ENCODE measurements around the gene TADA3. TPM values are rescaled to one million over a fixed set of nuclear protein-coding genes. Genes with fewer than 3 reads are reported as not detected.

TADA3 gene
- total RNA-seq, 1 experiment from 2014 or later = 85.4 TPM

DNA sequence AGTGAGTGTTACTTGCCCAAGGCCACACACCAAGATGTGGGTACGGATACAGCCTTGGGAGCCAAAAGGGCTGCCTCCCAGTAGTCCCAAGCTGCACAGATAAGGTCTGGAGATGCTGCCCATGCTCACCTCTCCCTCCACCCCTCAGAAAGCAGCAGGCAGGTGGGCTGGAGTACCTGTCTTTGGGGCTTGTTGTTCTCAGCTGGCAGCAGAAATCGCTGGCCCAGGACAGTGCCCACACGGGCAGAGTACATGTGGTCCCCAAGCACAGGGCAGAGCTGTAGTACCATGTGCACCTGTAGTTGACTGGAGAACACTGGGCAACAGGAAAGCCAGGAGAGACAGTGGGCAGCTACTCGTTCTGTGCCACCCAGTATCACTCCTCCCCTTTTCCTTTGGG lies 46.6 kb upstream of the TADA3 start:
- Histone ChIP-seq H3K36me3 (ENCODE audit: low read depth, low read length) (peaks cover 6% of the 10 kb centered on the region), H3K27me3 (ENCODE audit: low read length) (no peaks in the 10 kb centered on the region), H4K20me1 (ENCODE audit: low read length) (no peaks in the 10 kb centered on the region), H3K4me3 (ENCODE audit: low read length) (no peak overlapping the region), H3F3A (ENCODE audit: low read length, unreplicated experiment) (no peaks in the 10 kb centered on the region), H3K9me3 (ENCODE audit: low read length) (no peaks in the 10 kb centered on the region), H3K27ac (ENCODE audit: low read length) (no peak overlapping the region), H3K9me2 (replicated peaks; ENCODE audit: low read length) (no peaks in the 10 kb centered on the region), H3K79me2 (ENCODE audit: low read length) (peaks cover 14% of the 10 kb centered on the region), H3K9ac (ENCODE audit: low read length) (no peak overlapping the region), H3K4me1 (ENCODE audit: insufficient read depth, low read length) (peaks cover 8% of the 10 kb centered on the region; the same call in 1 of the 2 replicates), H3K4me2 (ENCODE audit: low read length) (no peak overlapping the region), H2AFZ (ENCODE audit: low read length) (no peak overlapping the region)
- DNase-seq = no peak
- BruUV-seq (replicated peaks) = no TSS peak
- ChIA-PET CTCF (interaction anchor here (0.6 to 1.1 kb wide), 2 partner anchors 108 to 153 kb away, joined by 3 to 5 read pairs; no protein-coding TSS in a partner anchor), POLR2A (ENCODE audit: unreplicated experiment) (no interaction called here)
- no peak for ATAC-seq
- intact Hi-C loops (cut with micrococcal nuclease) = no loop called here
- TF ChIP-seq, protein P1, sequence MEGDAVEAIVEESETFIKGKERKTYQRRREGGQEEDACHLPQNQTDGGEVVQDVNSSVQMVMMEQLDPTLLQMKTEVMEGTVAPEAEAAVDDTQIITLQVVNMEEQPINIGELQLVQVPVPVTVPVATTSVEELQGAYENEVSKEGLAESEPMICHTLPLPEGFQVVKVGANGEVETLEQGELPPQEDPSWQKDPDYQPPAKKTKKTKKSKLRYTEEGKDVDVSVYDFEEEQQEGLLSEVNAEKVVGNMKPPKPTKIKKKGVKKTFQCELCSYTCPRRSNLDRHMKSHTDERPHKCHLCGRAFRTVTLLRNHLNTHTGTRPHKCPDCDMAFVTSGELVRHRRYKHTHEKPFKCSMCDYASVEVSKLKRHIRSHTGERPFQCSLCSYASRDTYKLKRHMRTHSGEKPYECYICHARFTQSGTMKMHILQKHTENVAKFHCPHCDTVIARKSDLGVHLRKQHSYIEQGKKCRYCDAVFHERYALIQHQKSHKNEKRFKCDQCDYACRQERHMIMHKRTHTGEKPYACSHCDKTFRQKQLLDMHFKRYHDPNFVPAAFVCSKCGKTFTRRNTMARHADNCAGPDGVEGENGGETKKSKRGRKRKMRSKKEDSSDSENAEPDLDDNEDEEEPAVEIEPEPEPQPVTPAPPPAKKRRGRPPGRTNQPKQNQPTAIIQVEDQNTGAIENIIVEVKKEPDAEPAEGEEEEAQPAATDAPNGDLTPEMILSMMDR (conservative IDR thresholded peaks at IDR 0.05; ENCODE audit: low read depth, low read length) = no peak
- TF ChIP-seq EZH2phosphoT487 (IDR thresholded peaks at IDR 0.05; ENCODE audit: borderline replicate concordance, low read length) (no peak), EZH2 (IDR thresholded peaks at IDR 0.05; ENCODE audit: low read length, unreplicated experiment) (no peak)

DNA sequence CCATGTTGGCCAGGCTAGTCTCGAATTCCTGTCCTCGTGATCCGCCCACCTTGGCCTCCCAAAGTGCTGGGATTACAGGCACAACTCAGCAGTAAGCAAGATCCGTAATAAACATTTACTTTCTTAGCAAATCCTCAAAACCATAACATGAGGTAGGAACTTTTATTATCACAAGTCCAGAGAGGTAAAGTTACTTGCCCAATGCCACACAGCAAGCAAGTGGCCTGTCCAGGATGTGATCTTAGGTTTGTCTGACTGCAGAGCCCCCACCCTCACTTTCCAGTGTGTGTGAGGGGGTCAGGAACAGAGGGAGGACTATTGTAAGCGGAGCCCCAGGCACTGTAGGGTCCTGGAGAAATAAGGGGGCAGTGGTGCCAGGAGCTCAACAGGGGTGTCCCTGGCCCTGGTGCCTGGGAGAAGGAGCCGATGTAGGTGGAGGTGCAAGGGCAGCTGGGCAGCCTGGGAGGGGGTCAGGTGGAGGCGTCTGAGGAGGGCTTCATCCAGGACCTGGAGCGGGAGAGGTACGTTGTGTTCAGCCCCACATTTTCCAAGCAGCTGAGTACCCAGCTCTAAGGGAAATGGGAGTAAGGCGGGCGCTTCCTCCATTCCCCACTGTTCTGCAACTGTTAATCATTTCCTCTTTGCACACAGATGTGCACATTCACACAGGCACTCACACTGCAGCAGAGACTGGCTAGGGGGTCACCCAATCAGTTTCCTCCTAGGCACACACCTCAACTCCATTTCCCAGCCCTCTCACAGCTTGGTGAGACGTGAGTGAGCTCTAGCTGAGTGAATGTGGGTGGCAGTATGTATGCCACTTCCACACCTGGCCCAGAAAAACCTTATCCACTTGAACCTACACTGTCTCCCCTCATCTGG lies 45.7 kb upstream of the TADA3 start:
- Histone ChIP-seq H4K20me1 (ENCODE audit: low read length) (no peaks in the 10 kb centered on the region), H3K4me1 (ENCODE audit: insufficient read depth, low read length) (peaks cover 8% of the 10 kb centered on the region; the same call in 1 of the 2 replicates), H3F3A (ENCODE audit: low read length, unreplicated experiment) (no peaks in the 10 kb centered on the region), H3K9ac (ENCODE audit: low read length) (no peak overlapping the region), H3K36me3 (ENCODE audit: low read depth, low read length) (peaks cover 6% of the 10 kb centered on the region), H3K27me3 (ENCODE audit: low read length) (no peaks in the 10 kb centered on the region), H2AFZ (ENCODE audit: low read length) (no peak overlapping the region), H3K9me2 (replicated peaks; ENCODE audit: low read length) (no peaks in the 10 kb centered on the region), H3K9me3 (ENCODE audit: low read length) (no peaks in the 10 kb centered on the region), H3K4me3 (ENCODE audit: low read length) (no peak overlapping the region), H3K79me2 (ENCODE audit: low read length) (peaks cover 8% of the 10 kb centered on the region), H3K27ac (ENCODE audit: low read length) (no peak overlapping the region), H3K4me2 (ENCODE audit: low read length) (no peak overlapping the region)
- intact Hi-C loops (cut with micrococcal nuclease) = no loop called here
- TF ChIP-seq, protein P1 (conservative IDR thresholded peaks at IDR 0.05; ENCODE audit: low read depth, low read length) = no peak
- TF ChIP-seq EZH2phosphoT487 (IDR thresholded peaks at IDR 0.05; ENCODE audit: borderline replicate concordance, low read length) (no peak), EZH2 (IDR thresholded peaks at IDR 0.05; ENCODE audit: low read length, unreplicated experiment) (no peak)
- POLR2A ChIA-PET (ENCODE audit: unreplicated experiment) = no interaction called here
- ATAC-seq (no peak), DNase-seq (no peak)
- CTCF ChIA-PET = interaction anchor here (0.7 kb wide), 1 partner anchor 31 kb away, joined by 3 read pairs; no protein-coding TSS in a partner anchor
- no TSS peak for BruUV-seq (replicated peaks)

All from PC-3 (cell line).